Stimulated activated CD4-positive, alpha-beta T cell treated with anti-CD3 and anti-CD28 coated beads, Interleukin-12 subunit alpha, Interleukin-12 subunit beta, amount 100 ng/mL, for 4 hours (primary cell): ENCODE results near the gene SCN1B.
"Not testable (repeated sequence)": the region's sequence is repeated elsewhere in the genome, so short reads cannot be mapped to it uniquely, and the experiment has no call there.

Source experiments
- DNase-seq: peaks from one replicate; pipeline ENCODE4 v3.0.0-alpha.2; 2020

SCN1B gene

DNA sequence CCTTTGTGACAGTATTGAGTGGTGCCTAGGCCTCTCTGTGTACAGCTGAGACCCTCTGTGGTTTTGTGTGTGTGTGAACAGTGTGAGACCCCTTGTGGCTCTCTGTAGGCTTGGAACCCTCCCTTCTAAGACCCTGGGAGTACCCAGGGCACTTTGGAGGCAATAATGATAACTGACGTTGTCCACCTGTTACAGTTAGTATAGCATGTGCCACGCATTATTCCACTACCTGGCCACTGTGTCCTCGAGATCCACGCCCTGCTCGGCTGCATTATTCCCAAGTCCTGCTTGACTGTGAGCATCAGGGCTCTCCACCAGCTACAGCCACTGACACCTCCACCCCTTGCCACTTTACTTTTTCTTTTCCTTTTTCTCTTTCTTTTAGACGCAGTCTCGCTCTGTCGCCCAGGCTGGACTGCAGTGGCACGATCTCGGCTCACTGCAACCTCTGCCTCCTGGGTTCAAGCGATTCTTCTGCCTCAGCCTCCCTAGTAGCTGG is 28.2 kb upstream of the SCN1B start:
- no peak for DNase-seq

DNA sequence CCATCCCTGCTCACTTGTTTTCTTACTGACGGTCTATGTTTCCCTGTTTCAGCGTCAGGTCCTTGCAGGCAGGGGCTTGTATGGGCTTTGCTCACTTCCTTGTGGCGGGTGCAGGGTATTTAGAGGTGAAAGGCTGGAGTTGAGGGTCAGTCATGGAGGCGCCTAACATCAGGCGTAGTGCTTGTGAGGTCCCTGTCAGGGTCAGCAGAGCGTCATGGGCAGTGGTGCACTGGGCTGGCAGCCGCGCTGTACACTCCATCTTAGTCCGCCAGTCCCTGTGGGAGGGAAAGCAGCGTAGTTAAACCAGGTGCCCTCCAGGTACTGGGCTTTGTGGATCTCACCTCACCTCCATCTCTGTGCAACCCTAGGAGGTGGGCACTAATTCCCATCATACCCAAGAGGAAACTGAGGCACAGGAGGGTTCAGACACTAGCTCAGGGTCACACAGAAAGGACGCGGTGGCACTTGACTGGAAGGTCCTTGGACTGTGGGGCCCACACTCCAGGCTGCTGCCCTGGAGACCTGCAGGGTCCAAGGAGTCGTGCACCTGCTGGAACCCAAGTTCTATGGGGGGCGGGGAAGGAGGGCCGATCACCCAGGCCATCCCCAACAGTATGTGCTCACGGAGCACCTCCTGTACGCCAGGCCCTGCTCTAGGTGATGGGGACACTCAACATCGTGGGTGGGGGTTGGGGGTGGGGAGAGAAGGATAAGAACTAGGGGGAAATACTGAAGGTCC is 25.6 kb upstream of the SCN1B start:
- no peak for DNase-seq

GRCh38 chr19:35005256-35005977 is 24.9 kb upstream of the SCN1B start:
- DNase-seq, result no peak

DNA sequence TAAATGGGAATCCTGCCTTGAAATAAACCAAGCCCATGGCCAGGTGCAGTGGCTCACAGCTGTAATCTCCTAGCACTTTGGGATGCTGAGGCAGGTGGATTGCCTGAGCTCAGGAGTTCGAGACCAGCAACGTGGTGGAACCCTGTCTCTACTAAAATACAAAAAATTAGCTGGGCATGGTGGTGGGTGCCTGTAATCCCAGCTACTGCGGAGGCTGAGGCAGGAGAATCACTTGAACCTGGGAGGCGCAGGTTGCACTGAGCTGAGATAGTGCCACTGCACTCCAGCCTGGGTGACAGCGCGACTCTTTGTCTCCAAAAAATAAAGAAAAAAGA is 24.3 kb upstream of the SCN1B start:
- DNase-seq, result not testable (repeated sequence)

DNA sequence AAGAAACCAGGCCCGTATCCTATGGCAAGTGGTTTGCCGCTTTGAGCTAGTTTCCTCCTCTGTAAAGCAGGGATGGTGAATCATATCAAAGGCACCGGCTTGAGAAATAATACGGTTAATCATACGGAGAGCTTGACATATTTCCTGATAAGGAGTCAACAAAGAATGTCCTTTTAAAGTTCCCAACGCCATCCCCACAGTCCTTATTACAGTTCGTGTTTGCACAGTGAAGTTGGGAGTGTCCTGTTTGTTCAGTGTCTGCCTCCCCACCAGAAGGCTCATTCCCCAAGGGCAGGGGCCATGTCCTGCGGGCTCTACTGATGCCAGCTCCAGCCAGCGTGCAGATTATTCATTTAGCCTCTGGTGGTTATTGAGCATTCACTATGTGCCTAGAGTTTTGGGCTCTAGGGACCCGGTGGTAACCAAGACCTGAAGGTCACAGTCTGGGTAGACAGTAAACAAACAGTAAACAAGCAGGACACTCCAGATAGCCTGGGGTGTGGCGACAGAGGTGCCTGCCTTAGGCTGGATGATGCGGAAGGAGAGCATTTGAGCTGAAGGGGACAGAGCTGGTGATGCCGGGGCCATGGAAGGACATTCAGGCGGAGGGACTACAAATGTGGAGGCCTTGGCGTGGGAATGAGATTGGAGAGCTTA is 23.8 kb upstream of the SCN1B start:
- DNase-seq, result no peak

DNA sequence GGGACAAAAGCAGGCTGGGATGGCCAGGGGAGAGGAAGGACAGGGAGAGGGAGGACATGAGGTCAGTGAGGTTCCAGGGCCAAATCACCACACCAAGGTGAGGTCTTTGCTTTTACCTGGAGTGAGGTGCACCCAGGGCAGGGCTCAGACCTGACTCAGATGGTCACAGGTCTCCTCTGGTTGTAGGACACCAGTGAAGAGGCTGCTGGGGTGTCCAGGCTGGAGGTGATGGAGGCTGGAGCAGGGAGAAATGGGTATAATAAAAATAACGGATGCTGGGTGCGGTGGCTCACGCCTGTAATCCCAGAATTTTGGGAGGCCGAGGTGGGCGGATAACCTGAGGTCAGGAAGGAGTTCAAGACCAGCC is 23.3 kb upstream of the SCN1B start:
- no peak for DNase-seq

- DNase-seq, result not testable (repeated sequence)
These were observed 22.8 kb upstream of the SCN1B start for GRCh38 chr19:35007427-35007826.

GRCh38 chr19:35008891-35009341 is 21.4 kb upstream of the SCN1B start:
- no peak for DNase-seq

- no peak for DNase-seq
These were observed 20.6 kb upstream of the SCN1B start for GRCh38 chr19:35009424-35010415.

GRCh38 chr19:35011091-35011689 is 19.1 kb upstream of the SCN1B start:
- DNase-seq, result no peak

- no peak for DNase-seq
These were observed 18.3 kb upstream of the SCN1B start for GRCh38 chr19:35011737-35012682.

DNA sequence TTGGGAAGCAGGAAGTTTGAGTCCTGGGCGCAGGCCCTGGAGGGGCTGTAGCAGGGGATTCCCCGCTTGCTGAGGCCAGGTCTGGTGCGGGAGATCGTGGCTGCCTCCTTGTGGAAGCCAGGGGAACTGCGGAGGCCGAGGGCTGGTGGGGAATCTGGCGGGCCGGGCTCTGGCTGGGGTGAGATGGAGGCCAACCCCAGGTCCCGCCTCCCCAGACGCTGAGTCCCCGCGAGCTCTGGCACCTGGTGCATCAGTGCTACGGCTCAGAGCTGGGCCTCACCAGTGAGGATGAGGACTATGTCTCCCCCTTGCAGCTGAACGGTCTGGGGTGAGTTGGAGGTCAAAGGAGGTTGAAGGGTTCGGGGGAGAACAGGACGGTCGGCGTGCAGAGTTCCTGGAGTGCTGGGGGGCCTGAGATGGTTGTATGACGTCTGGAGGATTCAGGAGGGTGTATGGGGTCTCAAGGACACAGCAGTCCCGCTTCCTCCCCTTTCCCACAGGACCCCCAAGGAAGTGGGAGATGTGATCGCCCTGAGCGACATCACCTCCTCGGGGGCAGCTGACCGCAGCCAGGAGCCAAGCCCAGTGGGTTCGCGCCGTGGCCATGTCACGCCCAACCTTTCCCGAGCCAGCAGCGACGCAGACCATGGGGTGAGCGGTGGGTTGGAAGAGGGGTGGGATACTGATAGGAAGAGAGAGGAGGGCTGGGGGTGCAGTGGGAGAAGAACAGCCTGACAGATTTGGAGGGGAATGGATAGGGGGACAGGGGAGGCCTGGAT is 17.0 kb upstream of the SCN1B start:
- DNase-seq, result peak; percentile 77

GRCh38 chr19:35013820-35014754 is 16.2 kb upstream of the SCN1B start:
- no peak for DNase-seq

- not testable (repeated sequence) for DNase-seq
These were observed 15.5 kb upstream of the SCN1B start for GRCh38 chr19:35014774-35015173.

- no peak for DNase-seq
These were observed 14.9 kb upstream of the SCN1B start for GRCh38 chr19:35015270-35015953.

GRCh38 chr19:35015954-35016351 is 14.3 kb upstream of the SCN1B start:
- no peak for DNase-seq

- no peak for DNase-seq
These were observed 12.8 kb upstream of the SCN1B start for GRCh38 chr19:35017507-35017906.

GRCh38 chr19:35018379-35018778 is 11.9 kb upstream of the SCN1B start:
- no peak for DNase-seq
